Heart left ventricle (tissue), 16 donors: Measurements from ENCODE around the gene PKD2. TPM values are rescaled to one million over a fixed set of nuclear protein-coding genes. Genes with fewer than 3 reads are reported as not detected.

ENCODE experiments used
- ATAC-seq, 4 donors: fragments of 200-7000 bp; cut with Tn5 transposase; one replicate each; pipeline ENCODE4 v1.9.1; 2020 to 2022; ENCODE audit warnings: moderate library complexity in 4 of 4, mild to moderate bottlenecking in 3 of 4, moderate number of reproducible peaks in 1 of 4
- DNase-seq, 5 donors: peaks; one replicate each; pipeline ENCODE4 v3.0.0-alpha.2; 2020
- H3K27ac ChIP-seq, 12 donors: fragments of 200-600 bp; sonication (generic) in 4 of 12; one replicate each; pipeline versions ENCODE4 v1.5.0 to v1.8.0; 2016 to 2022; ENCODE audit warnings: mild to moderate bottlenecking in 2 of 12
- H3K27me3 ChIP-seq, 9 donors: fragments of 200-600 bp; sonication (generic) in 2 of 9; one replicate each; pipeline versions ENCODE4 v1.5.1 to v1.8.0; 2016 to 2022; ENCODE audit warnings: mild to moderate bottlenecking in 3 of 9
- H3K36me3 ChIP-seq, 9 donors: fragments of 200-600 bp; sonication (generic) in 2 of 9; one replicate each; pipeline versions ENCODE4 v1.5.0 to v1.8.0; 2018 to 2022; ENCODE audit warnings: mild to moderate bottlenecking in 2 of 9
- H3K4me1 ChIP-seq, 12 donors: fragments of 200-600 bp; sonication (generic) in 4 of 12; one replicate each; pipeline versions ENCODE4 v1.5.0 to v1.8.0; 2016 to 2022; ENCODE audit warnings: mild to moderate bottlenecking in 3 of 12
- H3K4me3 ChIP-seq, 12 donors: fragments of 200-600 bp; sonication (generic) in 4 of 12; one replicate each; pipeline versions ENCODE4 v1.5.0 to v1.8.0; 2017 to 2022; ENCODE audit warnings: mild to moderate bottlenecking in 9 of 12, moderate library complexity in 4 of 12
- H3K9me3 ChIP-seq, 12 donors: fragments of 200-600 bp; sonication (generic) in 4 of 12; one replicate each; pipeline versions ENCODE4 v1.5.0 to v1.8.0; 2016 to 2022; ENCODE audit warnings: mild to moderate bottlenecking in 1 of 12
- POLR2A ChIP-seq, 2 donors: fragments of 450-650 bp; IDR thresholded peaks; one replicate each; pipeline ENCODE4 v1.6.1; 2017; ENCODE audit warnings: antibody characterized with exemption in 2 of 2, mild to moderate bottlenecking in 2 of 2, moderate library complexity in 2 of 2
- WGBS, 4 donors: extraction: QIAGEN DNeasy Blood & Tissue Kit in 2 of 4; methylation state at CpG; one replicate each; pipeline versions ENCODE4 v1.1.5 to v1.1.7; 2013 to 2018; 5-methylcytosine and 5-hydroxymethylcytosine counted together
- intact Hi-C, 10 donors: fragments of 100-400 bp; cut with DNase I; formaldehyde crosslinking; loops; one replicate each; pipeline versions ENCODE4 v1.11.1 to v1.14.2; 2022
- polyA plus RNA-seq, 2 donors: library from polyadenylated mRNA; stranded (reverse); fragments of 200-250 nt; gene quantifications; one replicate each; pipeline ENCODE4 v1.2.3, GENCODE V29; 2013
- total RNA-seq, 9 donors: library from RNA; depleted of rRNA in 2 of 9; stranded (reverse); fragments of >200 nt in 2 of 9; fragmentation: NEBNext Ultra II Directional in 3 of 9; extraction: Animal tissue kit (Norgen Biotek cat#: 25700) in 3 of 9; gene quantifications; one replicate each; pipeline versions ENCODE4 v1.1.0 to v1.2.4, GENCODE V29; 2016 to 2023
- TF ChIP-seq, protein P1 (sequence below), 12 donors: fragments of 200-600 bp; sonication (generic) in 4 of 12; IDR thresholded peaks; one replicate each; pipeline versions ENCODE4 v1.5.0 to v1.8.0; 2018 to 2022; ENCODE audit warnings: antibody characterized with exemption in 12 of 12, mild to moderate bottlenecking in 5 of 12
- donor health status: ischemic (EF 13 %, LVEDD 7.1; RV severe dilation, severe dysfunction).
- donor health status: healthy with polysubstance abuse.
- donor health status: DM: no; HTN: yes; CAD: no.
- donor health status: DM: no; HTN: no; CAD: no.
- donor health status: ischemic (EF 25% LVEDD 6.9; RV normal size, moderate dysfunction).
- donor health status: ischemic (EF 25% LVEDD 5.7; RV mildly dilated, moderate dysfunction).
- donor health status: healthy.
- donor health status: DM: yes; HTN: yes; CAD: no.
- donor health status: ischemic (EF 35%, LVEDD 5.7; RV mildly dilated, moderate dysfunction).
- donor health status: nonischemic (EF 11% LVEDD 7.7; RV severe dilation, severe dysfunction).
- donor health status: DM: yes; HTN: yes; CAD: no.
- donor health status: PGD.
- donor health status: ischemic (EF 29% LVEDD 5.4; RV normal size, mild dysfunction).
- donor health status: nonischemic (EF 23%, LVEDD 6.1; RV moderate dilation, normal function).

The PKD2 gene
- total and polyA plus RNA-seq, 11 donors, result 6.6 to 26.7 (median 15.1) TPM

DNA sequence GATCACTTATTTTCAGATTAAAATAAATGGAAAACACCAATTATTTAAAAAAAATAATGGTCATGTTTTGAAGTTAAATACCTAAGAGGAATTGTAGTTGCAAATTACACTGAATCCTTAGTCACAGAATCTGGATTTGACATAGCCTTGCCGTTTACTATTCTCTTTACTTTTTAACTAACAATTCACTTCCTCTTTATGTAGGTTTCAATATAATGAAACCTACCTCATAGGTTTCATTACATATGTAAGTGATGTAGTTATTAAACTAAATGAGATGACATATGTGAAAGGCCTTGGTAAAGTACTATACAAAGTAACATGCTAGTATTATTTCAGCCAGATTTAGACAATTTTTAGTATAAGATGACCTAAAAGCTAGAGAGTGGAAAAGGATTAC is 25.4 kb upstream of the PKD2 start:
- Histone ChIP-seq H3K4me3 (no peak overlapping the region), H3K27me3 (peaks cover 0 to 5% (median 0%) of the 10 kb centered on the region in 9 donors), H3K27ac (no peak overlapping the region), H3K9me3 (no peaks in the 10 kb centered on the region), H3K36me3 (no peaks in the 10 kb centered on the region), H3K4me1 (no peaks in the 10 kb centered on the region)
- intact Hi-C loops, result no loop called here
- TF ChIP-seq, protein P1, sequence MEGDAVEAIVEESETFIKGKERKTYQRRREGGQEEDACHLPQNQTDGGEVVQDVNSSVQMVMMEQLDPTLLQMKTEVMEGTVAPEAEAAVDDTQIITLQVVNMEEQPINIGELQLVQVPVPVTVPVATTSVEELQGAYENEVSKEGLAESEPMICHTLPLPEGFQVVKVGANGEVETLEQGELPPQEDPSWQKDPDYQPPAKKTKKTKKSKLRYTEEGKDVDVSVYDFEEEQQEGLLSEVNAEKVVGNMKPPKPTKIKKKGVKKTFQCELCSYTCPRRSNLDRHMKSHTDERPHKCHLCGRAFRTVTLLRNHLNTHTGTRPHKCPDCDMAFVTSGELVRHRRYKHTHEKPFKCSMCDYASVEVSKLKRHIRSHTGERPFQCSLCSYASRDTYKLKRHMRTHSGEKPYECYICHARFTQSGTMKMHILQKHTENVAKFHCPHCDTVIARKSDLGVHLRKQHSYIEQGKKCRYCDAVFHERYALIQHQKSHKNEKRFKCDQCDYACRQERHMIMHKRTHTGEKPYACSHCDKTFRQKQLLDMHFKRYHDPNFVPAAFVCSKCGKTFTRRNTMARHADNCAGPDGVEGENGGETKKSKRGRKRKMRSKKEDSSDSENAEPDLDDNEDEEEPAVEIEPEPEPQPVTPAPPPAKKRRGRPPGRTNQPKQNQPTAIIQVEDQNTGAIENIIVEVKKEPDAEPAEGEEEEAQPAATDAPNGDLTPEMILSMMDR (IDR thresholded peaks at IDR 0.05), result no peak
- TF ChIP-seq POLR2A (IDR thresholded peaks at IDR 0.05), result no peak
- no peak for ATAC-seq
- 73 to 91% (median 81%) methylated on average over 1 of the region's 1 CpG for WGBS, 4 donors
- DNase-seq, result no peak

DNA sequence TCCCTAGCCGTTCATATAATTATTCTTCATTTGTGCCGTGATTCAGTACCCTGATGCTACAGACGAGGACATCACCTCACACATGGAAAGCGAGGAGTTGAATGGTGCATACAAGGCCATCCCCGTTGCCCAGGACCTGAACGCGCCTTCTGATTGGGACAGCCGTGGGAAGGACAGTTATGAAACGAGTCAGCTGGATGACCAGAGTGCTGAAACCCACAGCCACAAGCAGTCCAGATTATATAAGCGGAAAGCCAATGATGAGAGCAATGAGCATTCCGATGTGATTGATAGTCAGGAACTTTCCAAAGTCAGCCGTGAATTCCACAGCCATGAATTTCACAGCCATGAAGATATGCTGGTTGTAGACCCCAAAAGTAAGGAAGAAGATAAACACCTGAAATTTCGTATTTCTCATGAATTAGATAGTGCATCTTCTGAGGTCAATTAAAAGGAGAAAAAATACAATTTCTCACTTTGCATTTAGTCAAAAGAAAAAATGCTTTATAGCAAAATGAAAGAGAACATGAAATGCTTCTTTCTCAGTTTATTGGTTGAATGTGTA is 24.9 kb upstream of the PKD2 start:
- no peak for ATAC-seq
- no peaks in the 10 kb centered on the region for H3K9me3 ChIP-seq
- H3K27me3 ChIP-seq, result peaks cover 0 to 5% (median 0%) of the 10 kb centered on the region in 9 donors
- TF ChIP-seq, protein P1 (IDR thresholded peaks at IDR 0.05), result no peak
- no peak for TF ChIP-seq POLR2A (IDR thresholded peaks at IDR 0.05)
- no peak for DNase-seq
- no peaks in the 10 kb centered on the region for H3K4me1 ChIP-seq
- H3K36me3 ChIP-seq, result no peaks in the 10 kb centered on the region
- no peak overlapping the region for H3K4me3 ChIP-seq
- 74 to 83% (median 79%) methylated on average over 13 of the region's 13 CpGs for WGBS, 4 donors
- no peak overlapping the region for H3K27ac ChIP-seq
- intact Hi-C loops, result no loop called here

DNA sequence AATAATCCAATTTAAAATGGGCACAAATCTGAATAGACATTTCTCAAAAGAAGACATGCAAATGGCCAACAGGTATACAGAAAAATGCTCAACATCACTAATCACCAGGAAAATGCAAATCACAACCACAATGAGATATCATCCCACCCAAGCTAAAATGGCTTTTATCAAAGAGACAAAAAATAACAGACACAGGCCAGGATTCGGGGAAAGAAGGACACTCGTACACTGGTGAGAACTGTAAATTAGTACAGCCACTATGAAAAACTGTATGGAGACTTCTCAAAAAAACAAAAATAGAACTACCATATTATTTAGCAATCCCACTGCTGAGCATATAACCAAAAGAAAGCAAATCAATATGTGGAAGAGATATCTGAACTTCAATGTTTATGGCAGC is 23.4 kb upstream of the PKD2 start:
- intact Hi-C loops, result no loop called here
- no peak overlapping the region for H3K27ac ChIP-seq
- WGBS, 4 donors, result 94 to 97% (median 95%) methylated on average over 2 of the region's 2 CpGs
- peaks cover 0 to 5% (median 0%) of the 10 kb centered on the region in 9 donors for H3K27me3 ChIP-seq
- H3K4me3 ChIP-seq, result no peak overlapping the region
- TF ChIP-seq POLR2A (IDR thresholded peaks at IDR 0.05), result no peak
- TF ChIP-seq, protein P1 (IDR thresholded peaks at IDR 0.05), result no peak
- H3K36me3 ChIP-seq, result no peaks in the 10 kb centered on the region
- DNase-seq, result no peak
- H3K9me3 ChIP-seq, result no peaks in the 10 kb centered on the region
- H3K4me1 ChIP-seq, result no peaks in the 10 kb centered on the region
- ATAC-seq, result no peak

DNA sequence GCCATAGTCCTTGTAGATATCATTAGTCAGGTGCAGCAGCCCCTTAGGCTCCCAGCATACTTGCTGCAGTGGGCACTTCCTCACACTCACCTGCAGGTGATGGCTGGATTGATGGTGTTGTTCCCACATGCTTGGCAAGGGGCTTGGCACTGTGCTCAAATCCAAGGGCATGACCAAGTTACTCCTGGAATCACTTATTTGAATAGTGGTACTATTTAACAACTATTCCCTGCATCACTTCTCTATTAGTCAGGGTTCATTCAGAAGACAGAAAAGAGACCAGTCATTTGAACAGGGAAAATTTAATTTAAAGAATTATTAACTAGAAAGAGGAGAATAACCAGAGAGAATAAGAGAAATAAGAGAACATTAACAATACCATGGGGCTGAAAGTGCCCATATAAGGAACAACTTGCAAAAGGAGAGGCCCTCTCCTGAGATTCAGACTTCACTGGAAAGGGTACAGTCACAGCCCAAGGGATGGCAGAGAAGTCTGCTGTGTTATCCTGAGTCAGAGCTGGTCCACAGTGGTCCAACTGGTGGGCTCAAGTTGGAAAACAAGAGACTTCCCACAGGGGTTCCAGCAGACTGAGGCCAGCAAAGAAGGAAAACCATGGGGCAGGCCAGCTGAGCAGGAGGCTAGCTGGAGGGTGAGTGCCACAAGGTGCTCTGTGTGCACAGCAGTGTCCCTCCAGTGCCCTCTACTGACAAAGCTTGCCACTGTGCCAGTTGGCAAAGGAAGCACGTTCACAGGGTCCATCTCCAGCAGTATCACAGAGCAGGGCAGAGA is 22.1 kb upstream of the PKD2 start:
- DNase-seq (peak; percentile 44 to 68 (median 58)), ATAC-seq (peak; percentile 81 to 96 (median 95))
- Histone ChIP-seq H3K27ac (no peak overlapping the region), H3K4me1 (no peaks in the 10 kb centered on the region), H3K4me3 (no peak overlapping the region), H3K36me3 (no peaks in the 10 kb centered on the region), H3K9me3 (no peaks in the 10 kb centered on the region), H3K27me3 (peaks cover 0 to 5% (median 0%) of the 10 kb centered on the region in 9 donors)
- TF ChIP-seq, protein P1 (IDR thresholded peaks at IDR 0.05), result peak in 11 of 12 donors; percentile 23 to 65 (median 50)
- TF ChIP-seq POLR2A (IDR thresholded peaks at IDR 0.05), result no peak
- intact Hi-C loops, result no loop called here
- 0 to 16% (median 4%) methylated on average over 1 of the region's 1 CpG for WGBS, 4 donors
